ENCODE data around the gene UBL5.
"Not testable (repeated sequence)": the region's sequence is repeated elsewhere in the genome, so short reads cannot be mapped to it uniquely, and the experiment has no call there.

UBL5 gene

DNA sequence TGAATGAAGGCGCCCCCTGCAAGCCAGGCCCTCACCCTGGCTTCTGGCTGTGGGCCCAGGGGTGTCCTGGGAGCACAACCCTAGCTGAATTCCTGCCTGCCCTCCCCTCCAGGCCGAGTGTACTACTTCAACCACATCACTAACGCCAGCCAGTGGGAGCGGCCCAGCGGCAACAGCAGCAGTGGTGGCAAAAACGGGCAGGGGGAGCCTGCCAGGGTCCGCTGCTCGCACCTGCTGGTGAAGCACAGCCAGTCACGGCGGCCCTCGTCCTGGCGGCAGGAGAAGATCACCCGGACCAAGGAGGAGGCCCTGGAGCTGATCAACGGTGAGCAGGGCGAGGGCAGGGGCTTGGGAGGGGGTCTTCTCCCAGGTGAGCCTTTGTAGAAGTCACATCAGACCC is 10.6 kb downstream of the UBL5 start:
- TF ChIP-seq OSR1 (CRISPR knock-in tag; IDR thresholded peaks at IDR 0.05) = no peak
- no peak for TF ChIP-seq ISL1 (CRISPR knock-in tag; IDR thresholded peaks at IDR 0.05)
- no peak for TF ChIP-seq GLIS3 (CRISPR knock-in tag; IDR thresholded peaks at IDR 0.05)
- no peak for TF ChIP-seq PPARA (CRISPR knock-in tag; IDR thresholded peaks at IDR 0.05; ENCODE audit: borderline replicate concordance)
- no peak for TF ChIP-seq ZNF8 (CRISPR knock-in tag; IDR thresholded peaks at IDR 0.05)
- no peak for ATAC-seq

DNA sequence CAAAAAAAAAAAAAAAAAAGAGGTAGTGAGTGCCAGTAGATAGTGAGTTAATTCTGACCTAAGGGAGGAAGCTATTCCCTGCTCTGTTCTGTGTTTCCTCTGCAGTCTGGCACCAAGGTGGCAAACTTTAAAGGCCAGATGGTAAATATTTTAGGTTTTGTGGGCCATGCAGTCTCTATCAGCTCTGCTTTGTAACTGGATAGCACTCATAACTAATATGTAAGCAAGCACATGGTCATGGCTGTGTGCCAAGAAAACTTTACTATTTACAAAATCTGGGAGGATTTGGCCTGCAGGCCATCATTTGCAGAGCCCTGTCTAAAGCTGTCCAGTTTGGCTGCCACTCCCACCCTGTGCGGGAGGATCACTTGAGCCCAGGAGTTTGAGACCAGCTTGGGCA is 11.7 kb downstream of the UBL5 start:
- ATAC-seq = no peak
- TF ChIP-seq ARNTL (CRISPR knock-in tag; IDR thresholded peaks at IDR 0.05; ENCODE audit: borderline replicate concordance, low read depth) (no peak), TCF4 (CRISPR knock-in tag; IDR thresholded peaks at IDR 0.05; ENCODE audit: borderline replicate concordance) (no peak), ZFP30 (CRISPR knock-in tag; IDR thresholded peaks at IDR 0.05) (no peak), BACH2 (CRISPR knock-in tag; IDR thresholded peaks at IDR 0.05; ENCODE audit: borderline replicate concordance) (no peak), ZNF8 (CRISPR knock-in tag; IDR thresholded peaks at IDR 0.05) (no peak), TOX (CRISPR knock-in tag; IDR thresholded peaks at IDR 0.05; ENCODE audit: borderline replicate concordance) (no peak), ZC3H10 (CRISPR knock-in tag; IDR thresholded peaks at IDR 0.05) (no peak), OSR1 (CRISPR knock-in tag; IDR thresholded peaks at IDR 0.05) (no peak), RARB (CRISPR knock-in tag; IDR thresholded peaks at IDR 0.05) (no peak)
- TF ChIP-seq, protein P1, sequence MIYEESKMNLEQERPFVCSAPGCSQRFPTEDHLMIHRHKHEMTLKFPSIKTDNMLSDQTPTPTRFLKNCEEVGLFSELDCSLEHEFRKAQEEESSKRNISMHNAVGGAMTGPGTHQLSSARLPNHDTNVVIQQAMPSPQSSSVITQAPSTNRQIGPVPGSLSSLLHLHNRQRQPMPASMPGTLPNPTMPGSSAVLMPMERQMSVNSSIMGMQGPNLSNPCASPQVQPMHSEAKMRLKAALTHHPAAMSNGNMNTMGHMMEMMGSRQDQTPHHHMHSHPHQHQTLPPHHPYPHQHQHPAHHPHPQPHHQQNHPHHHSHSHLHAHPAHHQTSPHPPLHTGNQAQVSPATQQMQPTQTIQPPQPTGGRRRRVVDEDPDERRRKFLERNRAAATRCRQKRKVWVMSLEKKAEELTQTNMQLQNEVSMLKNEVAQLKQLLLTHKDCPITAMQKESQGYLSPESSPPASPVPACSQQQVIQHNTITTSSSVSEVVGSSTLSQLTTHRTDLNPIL (CRISPR knock-in tag; IDR thresholded peaks at IDR 0.05; ENCODE audit: low read depth) = no peak

DNA sequence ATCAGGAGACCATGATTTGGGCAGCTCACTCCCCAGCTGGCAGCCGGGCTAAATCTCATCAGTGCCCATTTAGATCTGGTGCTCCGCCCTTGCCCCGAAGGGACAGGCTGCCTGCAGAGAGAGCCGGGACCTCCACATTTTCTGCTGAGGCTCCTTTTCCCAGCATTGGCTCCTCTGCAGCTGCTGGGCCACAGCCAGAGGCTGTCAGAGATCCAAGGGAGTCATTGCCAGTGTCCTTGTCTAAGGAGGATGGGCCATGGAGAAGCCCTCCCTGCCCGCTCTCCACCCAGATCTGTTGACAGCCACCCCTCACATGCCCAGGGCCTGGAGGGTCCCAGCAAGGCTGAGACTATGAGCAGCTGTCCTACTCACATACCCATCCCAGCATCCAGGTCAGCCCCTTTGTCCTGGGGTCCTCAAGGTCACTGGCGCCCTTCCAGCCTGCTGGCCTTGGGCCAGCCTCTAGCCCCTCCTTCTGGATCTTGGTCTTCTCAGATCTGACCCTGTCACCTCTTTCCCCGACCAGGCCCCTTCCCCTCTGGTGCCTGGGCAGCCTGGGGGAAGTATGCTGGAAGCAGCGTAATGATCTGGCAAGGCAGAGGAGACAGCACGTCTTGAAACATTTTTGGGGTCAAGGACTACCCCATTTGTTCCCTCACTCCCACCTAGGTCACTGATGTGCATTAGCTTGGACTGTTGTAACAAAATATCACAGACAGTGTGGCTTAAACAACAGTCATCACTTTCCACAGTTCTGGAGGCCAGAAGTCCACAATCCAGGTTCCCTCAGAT is 15.3 kb downstream of the UBL5 start:
- no peak for ATAC-seq

DNA sequence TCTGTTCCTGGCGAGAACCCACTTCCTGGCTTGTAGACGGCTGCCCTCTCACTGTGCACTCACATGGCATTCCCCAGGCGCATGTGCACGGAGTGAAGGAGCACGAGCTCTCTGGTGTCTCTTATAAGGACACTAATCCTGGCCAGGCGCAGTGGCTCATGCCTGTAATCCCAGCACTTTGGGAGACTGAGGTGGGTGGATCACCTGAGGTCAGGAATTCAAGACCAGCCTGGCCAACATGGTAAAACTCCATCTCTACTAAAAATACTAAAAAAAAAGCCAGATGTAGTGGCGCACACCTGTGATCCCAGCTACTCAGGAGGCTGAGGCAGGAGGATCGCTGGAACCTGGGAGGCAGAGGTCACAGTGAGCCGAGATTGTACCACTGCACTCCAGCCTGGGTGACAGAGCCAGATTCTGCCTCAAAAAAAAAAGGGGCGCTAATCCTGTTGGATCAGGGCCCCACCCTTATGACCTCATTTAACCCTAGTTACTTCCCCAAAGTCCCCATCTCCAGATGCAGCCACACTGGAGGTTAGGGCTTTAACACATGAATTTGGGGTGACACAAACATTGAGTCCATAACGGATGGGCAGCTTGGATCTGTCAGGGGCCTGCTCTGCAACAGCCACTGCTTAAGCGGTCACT is 16.0 kb downstream of the UBL5 start:
- ATAC-seq = not testable (repeated sequence)

More for the DNA sequence above, 15.3 kb downstream of the UBL5 start:
- no peak for TF ChIP-seq BACH2 (CRISPR knock-in tag; IDR thresholded peaks at IDR 0.05; ENCODE audit: borderline replicate concordance)
- TF ChIP-seq OSR1 (CRISPR knock-in tag; IDR thresholded peaks at IDR 0.05) = no peak
- TF ChIP-seq ZFP30 (CRISPR knock-in tag; IDR thresholded peaks at IDR 0.05) = no peak
- no peak for TF ChIP-seq RARB (CRISPR knock-in tag; IDR thresholded peaks at IDR 0.05)
- TF ChIP-seq TCF4 (CRISPR knock-in tag; IDR thresholded peaks at IDR 0.05; ENCODE audit: borderline replicate concordance) = no peak

DNA sequence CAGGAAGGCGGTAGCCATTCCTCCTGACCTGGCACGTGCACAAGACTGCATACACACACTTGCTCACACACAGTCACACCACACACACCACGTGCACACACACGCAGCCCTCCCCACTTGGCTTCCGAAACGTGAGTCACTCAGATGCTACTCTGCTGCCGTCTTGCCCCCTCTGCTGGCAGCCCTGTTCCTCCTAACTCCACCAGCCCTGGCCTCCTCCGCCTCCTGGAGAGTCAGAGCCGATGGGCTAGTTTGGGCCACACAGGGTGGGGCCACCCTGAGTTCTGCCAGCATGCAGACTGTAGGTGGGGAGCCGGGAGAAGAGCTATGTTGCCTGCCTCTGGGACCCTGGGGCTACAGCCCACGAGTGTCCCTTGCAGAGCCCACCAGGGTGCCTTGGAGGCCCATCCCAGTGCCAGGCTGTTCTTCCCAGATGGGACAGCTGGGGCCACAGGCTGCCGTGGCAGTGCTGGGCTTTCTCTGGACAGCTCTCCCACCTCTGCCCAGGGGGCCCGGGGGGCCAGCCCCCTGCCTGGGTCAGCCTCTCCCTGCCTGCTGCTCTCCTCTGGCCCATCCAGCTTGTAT is 19.5 kb downstream of the UBL5 start:
- TF ChIP-seq SNAI2 (CRISPR knock-in tag; IDR thresholded peaks at IDR 0.05) (no peak), ARNTL (CRISPR knock-in tag; IDR thresholded peaks at IDR 0.05; ENCODE audit: borderline replicate concordance, low read depth) (no peak), CSDC2 (CRISPR knock-in tag; IDR thresholded peaks at IDR 0.05) (no peak), TCF4 (CRISPR knock-in tag; IDR thresholded peaks at IDR 0.05; ENCODE audit: borderline replicate concordance) (no peak), ESRRG (CRISPR knock-in tag; IDR thresholded peaks at IDR 0.05) (no peak), ZC3H10 (CRISPR knock-in tag; IDR thresholded peaks at IDR 0.05) (no peak), ZNF70 (CRISPR knock-in tag; IDR thresholded peaks at IDR 0.05) (no peak), ZFP3 (CRISPR knock-in tag; IDR thresholded peaks at IDR 0.05) (no peak), PPARA (CRISPR knock-in tag; IDR thresholded peaks at IDR 0.05; ENCODE audit: borderline replicate concordance) (no peak)
- TF ChIP-seq, protein P2, sequence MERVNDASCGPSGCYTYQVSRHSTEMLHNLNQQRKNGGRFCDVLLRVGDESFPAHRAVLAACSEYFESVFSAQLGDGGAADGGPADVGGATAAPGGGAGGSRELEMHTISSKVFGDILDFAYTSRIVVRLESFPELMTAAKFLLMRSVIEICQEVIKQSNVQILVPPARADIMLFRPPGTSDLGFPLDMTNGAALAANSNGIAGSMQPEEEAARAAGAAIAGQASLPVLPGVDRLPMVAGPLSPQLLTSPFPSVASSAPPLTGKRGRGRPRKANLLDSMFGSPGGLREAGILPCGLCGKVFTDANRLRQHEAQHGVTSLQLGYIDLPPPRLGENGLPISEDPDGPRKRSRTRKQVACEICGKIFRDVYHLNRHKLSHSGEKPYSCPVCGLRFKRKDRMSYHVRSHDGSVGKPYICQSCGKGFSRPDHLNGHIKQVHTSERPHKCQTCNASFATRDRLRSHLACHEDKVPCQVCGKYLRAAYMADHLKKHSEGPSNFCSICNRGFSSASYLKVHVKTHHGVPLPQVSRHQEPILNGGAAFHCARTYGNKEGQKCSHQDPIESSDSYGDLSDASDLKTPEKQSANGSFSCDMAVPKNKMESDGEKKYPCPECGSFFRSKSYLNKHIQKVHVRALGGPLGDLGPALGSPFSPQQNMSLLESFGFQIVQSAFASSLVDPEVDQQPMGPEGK (CRISPR knock-in tag; IDR thresholded peaks at IDR 0.05; ENCODE audit: borderline replicate concordance) = no peak
- TF ChIP-seq, protein P3, sequence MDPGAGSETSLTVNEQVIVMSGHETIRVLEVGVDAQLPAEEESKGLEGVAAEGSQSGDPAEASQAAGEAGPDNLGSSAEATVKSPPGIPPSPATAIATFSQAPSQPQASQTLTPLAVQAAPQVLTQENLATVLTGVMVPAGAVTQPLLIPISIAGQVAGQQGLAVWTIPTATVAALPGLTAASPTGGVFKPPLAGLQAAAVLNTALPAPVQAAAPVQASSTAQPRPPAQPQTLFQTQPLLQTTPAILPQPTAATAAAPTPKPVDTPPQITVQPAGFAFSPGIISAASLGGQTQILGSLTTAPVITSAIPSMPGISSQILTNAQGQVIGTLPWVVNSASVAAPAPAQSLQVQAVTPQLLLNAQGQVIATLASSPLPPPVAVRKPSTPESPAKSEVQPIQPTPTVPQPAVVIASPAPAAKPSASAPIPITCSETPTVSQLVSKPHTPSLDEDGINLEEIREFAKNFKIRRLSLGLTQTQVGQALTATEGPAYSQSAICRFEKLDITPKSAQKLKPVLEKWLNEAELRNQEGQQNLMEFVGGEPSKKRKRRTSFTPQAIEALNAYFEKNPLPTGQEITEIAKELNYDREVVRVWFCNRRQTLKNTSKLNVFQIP (CRISPR knock-in tag; IDR thresholded peaks at IDR 0.05; ENCODE audit: borderline replicate concordance, low read depth) = no peak
- peak; percentile 90 for ATAC-seq
